Sigmoid colon (tissue), 7 donors: Measurements from ENCODE around the gene PAK2. TPM values are rescaled to one million over a fixed set of nuclear protein-coding genes. Genes with fewer than 3 reads are reported as not detected.

Experiments
- DNase-seq: peaks from one replicate; pipeline ENCODE4 v3.0.0-alpha.2; 2019
- H3K27ac ChIP-seq, 4 donors: fragments of 200-600 bp; sonication (generic); one replicate each; pipeline ENCODE4 v1.5.1; 2016 to 2019; ENCODE audit warnings: mild to moderate bottlenecking in 1 of 4
- H3K27me3 ChIP-seq, 3 donors: fragments of 200-600 bp; sonication (generic); one replicate each; pipeline ENCODE4 v1.5.1; 2019; ENCODE audit warnings: mild to moderate bottlenecking in 1 of 3
- H3K36me3 ChIP-seq, 4 donors: fragments of 200-600 bp; sonication (generic); one replicate each; pipeline ENCODE4 v1.5.1; 2016 to 2019
- H3K4me1 ChIP-seq, 4 donors: fragments of 200-600 bp; sonication (generic); one replicate each; pipeline ENCODE4 v1.5.1; 2017 to 2019
- H3K4me3 ChIP-seq, 4 donors: fragments of 200-600 bp; sonication (generic); one replicate each; pipeline ENCODE4 v1.5.1; 2017 to 2019; ENCODE audit warnings: mild to moderate bottlenecking in 2 of 4, moderate library complexity in 1 of 4
- H3K9me3 ChIP-seq, 4 donors: fragments of 200-600 bp in 3 of 4; sonication (generic) in 3 of 4; one replicate each; pipeline versions ENCODE4 v1.5.1 to v1.6.1; 2013 to 2019
- CTCF ChIP-seq, 4 experiments: fragments of 450-650 bp in 3 of 4; fragments of 200-600 bp in 1 of 4; IDR thresholded peaks; one replicate each; pipeline ENCODE4 v1.5.1; 2016 to 2019; ENCODE audit warnings: antibody characterized with exemption in 4 of 4, mild to moderate bottlenecking in 3 of 4, moderate library complexity in 2 of 4
- EP300 ChIP-seq, 4 donors: sonication (generic); formaldehyde crosslinking; IDR thresholded peaks; one replicate each; pipeline ENCODE4 v1.6.1; 2017; ENCODE audit warnings: antibody characterized with exemption in 4 of 4
- POLR2A ChIP-seq, 2 donors: fragments of 450-650 bp; IDR thresholded peaks; one replicate each; pipeline ENCODE4 v1.6.1; 2016; ENCODE audit warnings: antibody characterized with exemption in 2 of 2, mild to moderate bottlenecking in 2 of 2, moderate library complexity in 2 of 2
- POLR2AphosphoS5 ChIP-seq, 4 donors: sonication (generic); formaldehyde crosslinking; IDR thresholded peaks; one replicate each; pipeline ENCODE4 v1.6.1; 2017; ENCODE audit warnings: antibody characterized with exemption in 4 of 4
- WGBS, 2 donors: extraction: QIAGEN DNeasy Blood & Tissue Kit; methylation state at CpG; one replicate each; pipeline ENCODE4 v1.1.7; 2013; 5-methylcytosine and 5-hydroxymethylcytosine counted together
- intact Hi-C: fragments of 100-400 bp; cut with DNase I; formaldehyde crosslinking; loops from one replicate; pipeline ENCODE4 v1.15.1; 2023
- polyA plus RNA-seq, 3 donors: library from polyadenylated mRNA; stranded (reverse); fragments of 200-250 nt; gene quantifications; one replicate each; pipeline ENCODE4 v1.2.3, GENCODE V29; 2013
- total RNA-seq, 4 donors: library from RNA; depleted of rRNA; stranded (reverse); fragments of >200 nt; gene quantifications; one replicate each; pipeline ENCODE4 v1.1.0, GENCODE V29; 2016
- donor health status: healthy with polysubstance abuse.
- donor health status: Bipolar disorder and iron deficiency.
- donor health status: healthy.

PAK2 gene
- total and polyA plus RNA-seq, 7 donors = 22.8 to 44.6 (median 35.5) TPM

- Histone ChIP-seq H3K27ac (no peak overlapping the region), H3K4me1 (no peaks in the 10 kb centered on the region), H3K27me3 (no peaks in the 10 kb centered on the region), H3K4me3 (no peak overlapping the region), H3K36me3 (no peaks in the 10 kb centered on the region), H3K9me3 (no peaks in the 10 kb centered on the region)
- no peak for DNase-seq
- TF ChIP-seq EP300 (IDR thresholded peaks at IDR 0.05) = no peak
- TF ChIP-seq POLR2AphosphoS5 (IDR thresholded peaks at IDR 0.05) = no peak
- TF ChIP-seq CTCF (IDR thresholded peaks at IDR 0.05) = no peak
- TF ChIP-seq POLR2A (IDR thresholded peaks at IDR 0.05) = no peak
- 79 to 83% methylated on average over 4 of the region's 4 CpGs for WGBS, 2 donors
- intact Hi-C loops = no loop called here
Measured at GRCh38 chr3:196700801-196701200, 38.9 kb upstream of the PAK2 start.

GRCh38 chr3:196706327-196706726 lies 33.3 kb upstream of the PAK2 start:
- no peaks in the 10 kb centered on the region for H3K27me3 ChIP-seq
- WGBS, 2 donors = 56 to 82% methylated on average over 5 of the region's 5 CpGs
- no peak for DNase-seq
- no peaks in the 10 kb centered on the region for H3K36me3 ChIP-seq
- intact Hi-C loops = no loop called here
- H3K27ac ChIP-seq = no peak overlapping the region
- no peak for TF ChIP-seq EP300 (IDR thresholded peaks at IDR 0.05)
- no peak for TF ChIP-seq POLR2AphosphoS5 (IDR thresholded peaks at IDR 0.05)
- no peak for TF ChIP-seq POLR2A (IDR thresholded peaks at IDR 0.05)
- no peak for TF ChIP-seq CTCF (IDR thresholded peaks at IDR 0.05)
- no peak overlapping the region for H3K4me3 ChIP-seq
- H3K4me1 ChIP-seq = peaks cover 0 to 5% (median 3%) of the 10 kb centered on the region in 4 donors
- H3K9me3 ChIP-seq = no peaks in the 10 kb centered on the region

- no peaks in the 10 kb centered on the region for H3K9me3 ChIP-seq
- H3K4me3 ChIP-seq = no peak overlapping the region
- TF ChIP-seq POLR2A (IDR thresholded peaks at IDR 0.05) (no peak), CTCF (IDR thresholded peaks at IDR 0.05) (no peak), EP300 (IDR thresholded peaks at IDR 0.05) (no peak), POLR2AphosphoS5 (IDR thresholded peaks at IDR 0.05) (no peak)
- intact Hi-C loops = no loop called here
- H3K4me1 ChIP-seq = peaks cover 0 to 9% (median 7%) of the 10 kb centered on the region in 4 donors
- DNase-seq = no peak
- H3K27me3 ChIP-seq = no peaks in the 10 kb centered on the region
- H3K36me3 ChIP-seq = no peaks in the 10 kb centered on the region
- WGBS, 2 donors = 97 to 100% methylated on average over 4 of the region's 4 CpGs
- H3K27ac ChIP-seq = no peak overlapping the region
Measured at GRCh38 chr3:196706731-196707130, 32.9 kb upstream of the PAK2 start.

GRCh38 chr3:196707566-196707965 lies 32.1 kb upstream of the PAK2 start:
- no peak for DNase-seq
- Histone ChIP-seq H3K9me3 (no peaks in the 10 kb centered on the region), H3K4me1 (peaks cover 0 to 9% (median 7%) of the 10 kb centered on the region in 4 donors), H3K36me3 (no peaks in the 10 kb centered on the region), H3K27ac (no peak overlapping the region), H3K27me3 (no peaks in the 10 kb centered on the region), H3K4me3 (no peak overlapping the region)
- 70 to 86% methylated on average over 8 of the region's 8 CpGs for WGBS, 2 donors
- intact Hi-C loops = no loop called here
- TF ChIP-seq POLR2AphosphoS5 (IDR thresholded peaks at IDR 0.05) = no peak

- 90 to 93% methylated on average over 7 of the region's 7 CpGs for WGBS, 2 donors
- intact Hi-C loops = no loop called here
Measured at GRCh38 chr3:196708467-196708866, 31.2 kb upstream of the PAK2 start.

More at GRCh38 chr3:196708467-196708866, 31.2 kb upstream of the PAK2 start:
- no peak for TF ChIP-seq EP300 (IDR thresholded peaks at IDR 0.05)
- TF ChIP-seq POLR2A (IDR thresholded peaks at IDR 0.05) = no peak
- no peak for TF ChIP-seq POLR2AphosphoS5 (IDR thresholded peaks at IDR 0.05)
- no peak for TF ChIP-seq CTCF (IDR thresholded peaks at IDR 0.05)
- DNase-seq = no peak
- H3K9me3 ChIP-seq = no peaks in the 10 kb centered on the region
- H3K4me1 ChIP-seq = peaks cover 0 to 16% (median 14%) of the 10 kb centered on the region in 4 donors
- H3K36me3 ChIP-seq = no peaks in the 10 kb centered on the region
- H3K27me3 ChIP-seq = no peaks in the 10 kb centered on the region
- H3K4me3 ChIP-seq = no peak overlapping the region
- no peak overlapping the region for H3K27ac ChIP-seq
